GM12865 (cell line): ENCODE measurements around the gene TMEM212.

Experiments used
- DNase-seq: peaks from one replicate; pipeline ENCODE4 v3.0.0; 2010; ENCODE audit warnings: low read depth
- H3K4me3 ChIP-seq: 2 replicates; pipeline ENCODE4 v1.5.1; 2011; ENCODE audit warnings: mild to moderate bottlenecking, low read depth, low read length, control low read depth
- TF ChIP-seq, protein P1 (sequence below): IDR thresholded peaks from 2 replicates; pipeline ENCODE4 v1.5.1; 2011; ENCODE audit warnings: low read length, control low read depth, low read depth, inconsistent platforms; ENCODE audit not compliant: insufficient read depth; ENCODE audit errors: missing control alignments

Gene TMEM212

DNA sequence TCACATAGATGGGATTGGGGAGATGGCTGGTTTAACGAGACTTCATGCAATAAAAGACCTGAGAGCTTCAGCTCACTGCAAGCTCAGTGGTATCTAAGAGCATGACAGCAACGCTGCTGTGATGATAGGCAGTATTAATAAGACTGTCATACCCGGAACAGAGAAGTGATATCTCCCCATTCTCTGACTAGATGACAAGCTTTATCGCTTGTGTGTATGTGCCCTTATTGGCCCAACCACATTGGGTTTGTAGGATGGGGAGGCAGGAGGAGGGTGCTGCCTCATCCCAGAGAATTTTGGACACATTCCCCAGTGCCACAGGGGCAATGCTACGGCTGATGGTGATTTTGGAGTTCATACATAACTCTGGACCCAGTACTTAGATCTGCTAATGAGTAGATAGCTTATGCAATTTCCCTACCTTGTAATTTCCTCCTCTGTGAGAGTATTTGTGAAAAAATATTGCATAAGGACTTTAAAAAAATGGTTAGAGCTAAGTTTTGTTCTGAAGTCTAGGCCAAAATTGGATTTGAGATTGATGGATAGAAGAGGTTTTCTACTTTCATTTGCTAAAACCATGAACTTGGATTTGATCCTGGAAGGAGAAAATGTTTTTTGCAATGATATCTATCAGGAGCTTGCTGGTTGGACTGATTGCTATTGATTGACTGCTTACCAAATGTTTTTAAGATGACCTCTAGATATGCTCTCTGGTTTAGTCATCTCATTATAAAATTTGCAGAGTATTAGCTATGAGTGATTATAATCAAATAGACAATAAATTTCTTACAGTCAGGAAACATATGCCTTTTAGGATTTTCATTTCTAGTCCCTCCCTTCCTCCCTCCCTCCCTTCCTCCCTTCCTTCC lies 14.0 kb upstream of the TMEM212 start:
- H3K4me3 ChIP-seq: no peak overlapping the region
- TF ChIP-seq, protein P1, sequence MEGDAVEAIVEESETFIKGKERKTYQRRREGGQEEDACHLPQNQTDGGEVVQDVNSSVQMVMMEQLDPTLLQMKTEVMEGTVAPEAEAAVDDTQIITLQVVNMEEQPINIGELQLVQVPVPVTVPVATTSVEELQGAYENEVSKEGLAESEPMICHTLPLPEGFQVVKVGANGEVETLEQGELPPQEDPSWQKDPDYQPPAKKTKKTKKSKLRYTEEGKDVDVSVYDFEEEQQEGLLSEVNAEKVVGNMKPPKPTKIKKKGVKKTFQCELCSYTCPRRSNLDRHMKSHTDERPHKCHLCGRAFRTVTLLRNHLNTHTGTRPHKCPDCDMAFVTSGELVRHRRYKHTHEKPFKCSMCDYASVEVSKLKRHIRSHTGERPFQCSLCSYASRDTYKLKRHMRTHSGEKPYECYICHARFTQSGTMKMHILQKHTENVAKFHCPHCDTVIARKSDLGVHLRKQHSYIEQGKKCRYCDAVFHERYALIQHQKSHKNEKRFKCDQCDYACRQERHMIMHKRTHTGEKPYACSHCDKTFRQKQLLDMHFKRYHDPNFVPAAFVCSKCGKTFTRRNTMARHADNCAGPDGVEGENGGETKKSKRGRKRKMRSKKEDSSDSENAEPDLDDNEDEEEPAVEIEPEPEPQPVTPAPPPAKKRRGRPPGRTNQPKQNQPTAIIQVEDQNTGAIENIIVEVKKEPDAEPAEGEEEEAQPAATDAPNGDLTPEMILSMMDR: no peak
- DNase-seq: no peak

DNA sequence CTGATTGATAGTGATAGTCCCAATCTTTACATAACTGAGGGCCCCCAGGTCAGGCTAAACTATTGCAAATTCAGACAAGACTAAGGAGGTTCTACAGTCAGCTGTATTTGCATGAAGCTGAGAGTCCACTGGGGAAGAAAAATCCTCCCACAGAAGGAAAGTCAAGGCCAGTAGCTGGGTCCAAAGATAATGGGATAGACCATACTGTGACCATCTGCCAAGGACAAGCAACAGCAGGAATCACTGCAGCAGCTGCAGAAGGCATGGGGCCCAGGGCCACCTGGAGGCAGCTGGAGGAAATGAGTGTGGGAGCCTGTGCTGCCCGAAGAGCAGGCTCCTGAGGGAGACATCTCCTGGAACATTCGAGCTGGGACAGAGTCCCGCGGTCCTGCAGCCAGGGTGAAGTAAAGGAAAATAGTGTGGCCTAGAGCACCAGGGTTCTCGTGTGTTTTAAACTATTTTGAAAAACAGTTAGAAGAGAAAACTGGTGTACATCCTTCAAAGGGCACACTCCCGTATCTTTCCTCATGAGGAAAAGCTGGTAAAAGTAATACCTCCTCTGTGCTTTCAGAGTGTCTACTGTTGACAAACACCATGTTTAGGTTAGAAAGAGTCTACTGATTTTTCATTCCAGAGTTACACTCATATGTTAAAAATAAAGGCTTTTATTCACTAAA lies 13.2 kb upstream of the TMEM212 start:
- no peak overlapping the region for H3K4me3 ChIP-seq
- DNase-seq: peak; percentile 70
- TF ChIP-seq, protein P1: peak; percentile 74

DNA sequence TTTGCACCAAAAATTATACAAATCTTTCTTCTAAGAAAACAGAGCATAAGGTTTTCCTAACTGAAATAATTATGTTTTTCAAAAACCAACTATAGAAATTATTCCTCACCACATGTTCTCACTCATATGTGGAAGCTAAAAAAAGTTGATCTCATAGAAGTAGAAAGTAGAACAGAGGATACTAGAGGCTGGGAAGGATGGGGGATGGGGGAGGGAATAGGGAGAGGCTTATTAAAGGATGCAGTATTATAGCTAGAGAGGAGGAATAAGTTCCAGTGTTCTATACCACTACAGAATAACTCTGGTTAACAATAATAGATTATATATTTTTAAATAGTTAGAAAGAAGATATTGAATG lies 12.7 kb upstream of the TMEM212 start:
- TF ChIP-seq, protein P1: no peak
- no peak for DNase-seq
- no peak overlapping the region for H3K4me3 ChIP-seq

DNA sequence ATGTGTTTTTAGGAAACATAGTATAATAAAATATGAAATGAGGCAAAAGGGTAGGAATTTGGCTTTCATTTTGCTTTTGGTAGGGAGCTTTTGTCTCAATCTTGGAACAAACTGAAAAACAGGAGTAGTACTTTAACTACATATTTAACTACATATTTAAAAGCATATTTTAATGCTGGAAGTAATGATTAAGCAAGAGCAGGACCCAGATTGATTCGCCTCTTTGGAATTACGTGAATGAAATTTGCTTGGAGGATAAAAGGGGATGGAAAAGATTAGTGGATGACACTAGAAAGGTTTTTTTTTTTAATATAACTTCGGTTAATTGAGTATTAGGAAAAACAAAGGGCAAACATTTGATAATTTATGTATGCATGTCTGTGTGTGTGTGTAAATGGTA lies 11.2 kb upstream of the TMEM212 start:
- TF ChIP-seq, protein P1: no peak
- no peak overlapping the region for H3K4me3 ChIP-seq
- no peak for DNase-seq

DNA sequence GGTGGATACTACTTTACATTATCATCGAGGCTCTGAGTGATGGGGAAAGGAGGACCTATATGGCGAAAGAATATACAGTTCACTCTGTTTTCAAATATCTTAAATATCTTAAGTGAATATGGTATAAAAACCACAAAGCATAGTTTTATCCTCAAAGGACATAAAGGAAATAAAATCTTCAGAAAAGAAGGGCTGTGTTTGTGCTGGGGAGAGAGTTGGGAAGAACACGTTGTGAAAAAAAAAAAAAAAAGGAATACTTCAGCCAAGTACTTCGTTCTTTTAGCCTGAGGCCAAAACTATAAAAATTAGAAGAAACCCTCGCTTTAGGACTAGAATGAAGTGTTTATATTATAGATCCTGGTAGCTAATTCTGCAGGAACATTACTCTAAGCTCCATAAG lies 10.2 kb upstream of the TMEM212 start:
- TF ChIP-seq, protein P1: no peak
- H3K4me3 ChIP-seq: no peak overlapping the region
- DNase-seq: no peak

DNA sequence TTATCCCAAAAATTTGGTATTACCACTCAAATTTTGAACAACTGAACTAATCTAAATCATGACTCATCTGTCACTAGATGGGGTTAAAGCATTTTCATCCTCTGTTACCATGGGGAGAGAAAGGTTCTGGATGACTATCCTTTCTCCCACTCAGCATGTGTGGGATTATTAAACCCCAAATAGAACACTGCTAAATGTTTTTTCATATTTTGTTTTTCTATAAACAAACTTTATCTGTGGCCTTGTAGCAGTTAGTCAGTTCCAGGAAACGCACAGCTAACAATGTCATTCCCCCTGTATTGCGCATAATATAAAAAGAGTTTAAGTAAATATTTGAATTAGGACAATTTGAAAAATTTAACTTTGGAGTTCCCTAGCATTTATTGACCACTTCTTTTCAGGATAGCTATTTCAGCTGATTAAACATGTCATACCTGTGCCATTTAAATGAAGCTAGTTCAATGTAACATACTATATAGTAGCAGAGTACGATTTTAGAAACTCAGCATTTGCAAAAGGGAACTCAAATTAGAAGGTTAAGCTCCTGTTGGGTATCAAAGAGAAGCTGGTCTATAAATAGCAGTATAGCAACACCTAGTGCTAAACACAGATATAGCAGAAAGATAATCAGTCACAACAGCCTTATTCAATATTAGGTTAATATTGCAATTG lies 9.2 kb upstream of the TMEM212 start:
- DNase-seq: peak; percentile 44
- TF ChIP-seq, protein P1: peak; percentile 53

DNA sequence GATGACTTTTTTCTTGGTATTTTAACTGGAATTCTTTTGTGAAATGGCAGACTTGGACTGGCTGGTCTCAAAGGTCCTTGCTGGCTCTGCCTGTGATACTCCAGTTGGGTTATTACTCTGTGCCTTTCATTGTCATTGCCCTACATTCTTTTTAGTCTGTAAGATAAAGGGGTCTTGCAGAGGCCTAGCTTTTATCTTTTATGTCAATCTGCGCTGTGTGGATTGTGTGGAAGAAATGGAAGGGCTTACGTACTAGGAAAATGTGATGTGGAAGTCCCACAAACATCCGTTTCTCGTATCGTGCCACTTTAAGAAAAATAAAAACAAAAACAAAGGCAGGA lies 8.7 kb upstream of the TMEM212 start:
- TF ChIP-seq, protein P1: no peak
- no peak overlapping the region for H3K4me3 ChIP-seq
- DNase-seq: no peak

More for the DNA sequence above, 9.2 kb upstream of the TMEM212 start:
- no peak overlapping the region for H3K4me3 ChIP-seq
